Cardiac fibroblast (primary cell): ENCODE data around the gene CREB3L2.
"Not testable (repeated sequence)": the region's sequence is repeated elsewhere in the genome, so short reads cannot be mapped to it uniquely, and the experiment has no call there.

Source experiments
- DNase-seq, 2 donors: peaks; one replicate each; pipeline versions ENCODE4 v3.0.0 to v3.0.0-alpha.2; 2010; ENCODE audit warnings: low read depth in 2 of 2
- H3K4me3 ChIP-seq, 2 donors: replicated peaks in 1 of 2; 1 replicate in 1 of 2; 2 replicates in 1 of 2; pipeline ENCODE4 v1.5.1; 2011; ENCODE audit warnings: low read depth in 2 of 2, low read length in 2 of 2, mild to moderate bottlenecking in 2 of 2, moderate library complexity in 1 of 2
- TF ChIP-seq, protein P1 (sequence below): IDR thresholded peaks from one replicate; pipeline ENCODE4 v1.5.1; 2011; ENCODE audit warnings: low read depth, mild to moderate bottlenecking, low read length, inconsistent platforms

CREB3L2 gene

DNA sequence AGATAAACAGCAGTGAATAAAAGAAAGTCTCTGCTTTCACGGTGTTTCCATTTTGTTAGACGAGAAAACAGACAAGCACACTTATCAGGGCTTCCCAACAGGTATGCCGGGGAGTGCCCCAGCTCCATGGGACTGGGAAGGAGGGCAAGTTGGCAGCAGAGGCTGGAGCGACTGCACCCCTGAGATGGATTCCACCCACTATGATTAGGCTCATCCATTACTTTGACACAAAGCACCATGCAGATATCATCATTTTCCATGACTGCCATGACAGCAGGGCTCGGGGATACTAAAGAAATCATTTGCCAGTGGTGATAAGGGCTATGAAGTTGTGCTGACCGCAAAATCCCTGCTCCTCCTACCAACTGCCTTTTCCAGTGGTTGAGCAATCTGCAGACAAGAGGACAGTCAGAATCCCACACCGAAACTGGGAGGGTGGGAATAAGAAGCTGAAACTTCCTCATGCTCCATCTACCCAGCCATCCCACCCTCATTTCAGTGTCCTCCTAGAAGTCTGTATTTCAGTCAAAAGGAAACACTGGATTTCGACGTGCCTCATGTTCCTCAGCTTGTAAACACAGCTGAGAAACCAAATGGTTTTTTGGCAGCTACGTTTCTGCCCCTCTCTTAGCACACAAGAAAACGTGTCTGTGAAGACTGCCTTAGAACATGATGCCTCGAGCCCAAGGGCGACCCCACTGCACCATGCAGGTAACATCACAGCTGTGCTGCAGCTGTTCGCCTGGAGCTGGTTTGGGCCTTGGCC is 15.5 kb downstream of the CREB3L2 start:
- H3K4me3 ChIP-seq: no peak overlapping the region
- TF ChIP-seq, protein P1, sequence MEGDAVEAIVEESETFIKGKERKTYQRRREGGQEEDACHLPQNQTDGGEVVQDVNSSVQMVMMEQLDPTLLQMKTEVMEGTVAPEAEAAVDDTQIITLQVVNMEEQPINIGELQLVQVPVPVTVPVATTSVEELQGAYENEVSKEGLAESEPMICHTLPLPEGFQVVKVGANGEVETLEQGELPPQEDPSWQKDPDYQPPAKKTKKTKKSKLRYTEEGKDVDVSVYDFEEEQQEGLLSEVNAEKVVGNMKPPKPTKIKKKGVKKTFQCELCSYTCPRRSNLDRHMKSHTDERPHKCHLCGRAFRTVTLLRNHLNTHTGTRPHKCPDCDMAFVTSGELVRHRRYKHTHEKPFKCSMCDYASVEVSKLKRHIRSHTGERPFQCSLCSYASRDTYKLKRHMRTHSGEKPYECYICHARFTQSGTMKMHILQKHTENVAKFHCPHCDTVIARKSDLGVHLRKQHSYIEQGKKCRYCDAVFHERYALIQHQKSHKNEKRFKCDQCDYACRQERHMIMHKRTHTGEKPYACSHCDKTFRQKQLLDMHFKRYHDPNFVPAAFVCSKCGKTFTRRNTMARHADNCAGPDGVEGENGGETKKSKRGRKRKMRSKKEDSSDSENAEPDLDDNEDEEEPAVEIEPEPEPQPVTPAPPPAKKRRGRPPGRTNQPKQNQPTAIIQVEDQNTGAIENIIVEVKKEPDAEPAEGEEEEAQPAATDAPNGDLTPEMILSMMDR: no peak
- DNase-seq: peak; percentile 67 to 89

DNA sequence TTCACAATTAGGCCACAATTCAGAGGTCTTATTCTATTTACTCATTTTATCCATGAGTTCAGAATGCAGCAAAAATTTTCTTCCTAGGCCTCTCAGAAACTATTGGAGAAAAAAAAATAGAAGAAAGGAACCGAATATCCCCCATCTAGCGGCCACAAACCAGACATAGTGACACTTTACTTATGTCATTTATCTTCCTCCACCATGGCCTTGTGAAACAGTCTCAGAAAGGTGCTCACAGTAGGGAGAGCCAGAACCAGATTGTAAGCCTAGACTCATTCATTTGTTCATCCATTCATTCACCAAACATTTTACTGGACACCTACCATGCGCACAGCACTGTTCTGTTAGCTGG is 16.0 kb downstream of the CREB3L2 start:
- H3K4me3 ChIP-seq: no peak overlapping the region
- TF ChIP-seq, protein P1: no peak
- DNase-seq: no peak

DNA sequence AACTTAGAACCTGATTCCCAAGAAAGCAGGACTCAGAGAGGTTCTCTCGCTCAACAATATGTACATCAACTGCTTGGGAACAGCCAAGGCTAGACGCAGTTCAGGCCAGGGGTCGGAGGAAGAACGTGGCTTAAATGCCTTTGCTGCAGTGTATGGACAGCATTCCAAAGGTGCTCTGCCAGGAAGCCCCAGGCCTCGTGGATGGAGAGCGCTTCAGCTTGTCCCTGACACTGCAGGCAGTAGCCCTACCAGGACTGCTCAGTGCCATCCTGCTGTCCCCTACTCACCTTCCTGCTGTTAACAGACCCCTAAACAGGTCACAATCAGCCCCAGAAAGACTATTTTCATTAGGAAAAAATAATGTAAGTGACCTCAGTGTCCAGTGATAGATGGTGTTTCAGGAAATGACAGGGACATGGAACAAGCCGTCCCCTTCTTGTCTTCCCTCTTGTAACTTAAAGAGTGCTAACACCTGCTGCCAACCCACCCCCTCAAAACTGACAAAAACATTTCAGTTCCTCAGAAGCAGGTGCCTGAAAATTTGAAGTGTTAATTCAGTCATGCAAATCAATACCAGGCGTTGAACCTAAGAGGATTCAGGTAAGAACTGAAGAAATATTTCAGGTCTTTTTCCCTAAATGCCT is 16.5 kb downstream of the CREB3L2 start:
- H3K4me3 ChIP-seq: no peak overlapping the region
- DNase-seq: no peak
- TF ChIP-seq, protein P1: no peak

DNA sequence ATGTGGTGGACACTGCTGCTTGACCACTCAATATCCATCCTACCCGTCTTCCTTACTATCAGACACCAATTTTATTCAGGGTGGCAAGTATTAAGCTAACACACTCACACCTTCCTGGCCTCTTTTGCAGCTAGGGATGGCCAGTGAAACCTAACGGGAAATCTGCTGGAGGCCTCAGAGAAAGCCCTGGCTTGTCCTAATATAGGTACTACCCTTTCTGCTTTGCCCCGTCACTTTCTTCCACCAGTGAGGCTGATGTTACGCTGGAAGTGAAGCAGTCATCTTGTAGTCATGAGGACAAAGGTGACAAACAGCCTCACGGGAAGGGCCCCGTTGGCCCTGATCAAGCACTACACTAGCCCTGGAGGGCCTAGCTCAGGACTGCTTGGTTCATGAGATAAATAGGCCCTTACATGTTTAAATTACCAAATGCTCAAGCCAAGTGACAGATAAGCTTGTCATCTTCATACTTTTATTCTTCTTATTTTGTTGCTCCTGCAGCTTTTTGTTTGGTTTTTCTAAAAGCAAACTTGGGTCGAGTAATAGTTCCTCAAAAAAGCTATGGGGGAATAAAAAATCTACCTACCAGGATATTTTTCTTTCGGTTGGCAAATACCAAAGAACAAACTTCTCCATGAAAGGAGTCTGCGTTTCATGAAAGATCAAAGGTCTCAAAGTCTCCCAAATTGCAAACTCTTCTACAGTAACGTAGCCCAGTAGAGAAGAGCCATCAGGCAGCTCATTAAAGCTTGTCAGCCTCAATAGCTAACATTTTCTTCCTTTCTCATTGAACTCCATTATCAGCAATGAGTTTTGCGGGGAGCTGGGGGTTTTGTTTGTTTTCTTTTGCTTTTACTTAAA is 17.5 kb downstream of the CREB3L2 start:
- TF ChIP-seq, protein P1: no peak
- no peak overlapping the region for H3K4me3 ChIP-seq
- no peak for DNase-seq

DNA sequence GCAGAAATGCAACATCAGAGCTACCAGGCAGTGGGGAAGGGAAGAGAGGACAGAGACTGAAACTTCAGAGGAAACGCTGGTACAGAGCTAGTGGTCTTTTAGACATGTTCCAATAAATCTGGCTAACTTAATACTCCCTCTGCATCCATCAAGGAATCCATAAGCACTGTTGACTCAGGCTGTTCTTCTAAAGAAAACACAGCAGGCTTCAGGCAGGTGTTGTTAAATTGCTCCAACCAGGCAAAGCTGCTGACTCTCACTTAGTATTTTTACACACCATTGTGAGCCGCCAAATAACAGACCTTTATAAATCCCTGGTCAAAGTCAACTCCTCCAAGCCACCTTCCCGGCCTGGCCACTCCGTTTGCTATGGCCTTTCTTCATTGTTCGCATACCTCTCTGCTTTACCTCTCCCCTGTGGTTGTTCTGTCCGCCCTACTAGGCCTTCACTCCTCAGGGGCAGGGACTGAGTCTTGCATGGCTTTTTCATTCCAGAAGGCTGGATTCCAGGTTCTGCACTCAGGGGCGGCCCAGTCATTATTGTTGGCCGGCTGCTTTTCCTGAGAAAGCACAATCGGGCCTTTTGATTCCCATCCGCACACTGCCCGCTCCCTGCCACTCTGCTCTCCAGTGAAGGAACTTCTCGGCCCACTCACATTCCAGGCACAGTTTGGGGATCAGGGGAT is 18.4 kb downstream of the CREB3L2 start:
- H3K4me3 ChIP-seq: no peak overlapping the region
- TF ChIP-seq, protein P1: no peak
- DNase-seq: no peak

DNA sequence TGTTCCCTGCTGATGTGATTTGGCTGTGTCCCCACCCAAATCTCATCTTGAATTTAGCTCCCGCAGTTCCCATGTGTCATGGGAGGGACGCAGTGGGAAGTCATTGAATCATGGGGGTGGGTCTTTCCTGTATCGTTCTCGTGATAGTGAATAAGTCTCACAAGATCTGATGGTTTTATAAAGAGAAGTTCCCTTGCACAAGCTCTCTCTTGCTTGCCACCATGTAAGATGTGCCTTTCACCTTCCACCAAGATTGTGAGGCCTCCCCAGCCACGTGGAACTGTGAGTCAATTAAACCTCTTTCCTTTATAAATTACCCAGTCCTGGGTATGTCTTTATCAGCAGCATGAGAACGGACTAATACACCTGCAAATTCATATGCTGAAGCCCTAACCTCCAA is 19.5 kb downstream of the CREB3L2 start:
- DNase-seq, H3K4me3 ChIP-seq: not testable (repeated sequence)

DNA sequence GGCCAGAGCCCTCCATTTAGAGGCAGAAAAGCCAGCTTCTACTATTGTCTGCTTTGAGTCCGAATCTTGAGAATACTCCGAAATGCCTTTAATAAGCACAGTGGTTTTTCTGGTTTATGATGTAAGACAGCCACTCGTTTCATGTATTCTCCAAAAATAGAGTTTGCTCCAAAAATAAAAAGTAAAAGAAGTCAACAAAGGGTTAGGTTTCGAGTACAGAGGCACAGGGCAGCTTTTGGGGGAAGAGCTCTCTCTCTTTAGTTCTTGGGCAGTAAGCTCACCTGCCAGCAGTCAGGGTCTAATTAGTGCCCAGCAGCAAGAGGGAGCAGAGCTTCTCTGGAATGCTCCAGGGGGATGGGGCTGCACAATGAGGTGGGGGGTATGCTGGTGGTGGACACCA is 20.2 kb downstream of the CREB3L2 start:
- TF ChIP-seq, protein P1: no peak

More for the DNA sequence above, 20.2 kb downstream of the CREB3L2 start:
- H3K4me3 ChIP-seq: no peak overlapping the region
- DNase-seq: no peak
